ENCODE measurements around the gene PROCA1. TPM values are rescaled to one million over a fixed set of nuclear protein-coding genes. Genes with fewer than 3 reads are reported as not detected.
"Not testable (repeated sequence)": the region's sequence is repeated elsewhere in the genome, so short reads cannot be mapped to it uniquely, and the experiment has no call there.

The PROCA1 gene
- total RNA-seq, 1 experiment from 2014 or later = 2.0 TPM

- DNase-seq (ENCODE audit: low spot score) = no peak
Observed at GRCh38 chr17:28669918-28670317, 41.8 kb downstream of the PROCA1 start.

GRCh38 chr17:28667870-28668269 lies 43.8 kb downstream of the PROCA1 start:
- DNase-seq (ENCODE audit: low spot score) = no peak

- no peak for DNase-seq (ENCODE audit: low spot score)
Observed at GRCh38 chr17:28665994-28666393, 45.7 kb downstream of the PROCA1 start.

- no peak for DNase-seq (ENCODE audit: low spot score)
Observed at GRCh38 chr17:28663723-28664122, 48.0 kb downstream of the PROCA1 start.

GRCh38 chr17:28662527-28662829 lies 49.2 kb downstream of the PROCA1 start:
- no peak for DNase-seq (ENCODE audit: low spot score)

- peak; percentile 89 for DNase-seq (ENCODE audit: low spot score)
Observed at GRCh38 chr17:28661635-28662526, 49.8 kb downstream of the PROCA1 start, which contains the start of the genes SDF2 and SUPT6H. Gene SDF2 (minus strand): TSS chr17:28661906. CDS start chr17:28661876, 30 bp downstream. Gene SUPT6H (plus strand): TSS chr17:28662205. CDS start chr17:28673402, 11,197 bp downstream.

GRCh38 chr17:28659497-28659881 lies 52.2 kb downstream of the PROCA1 start:
- DNase-seq (ENCODE audit: low spot score) = not testable (repeated sequence)

GRCh38 chr17:28658766-28659496 lies 52.8 kb downstream of the PROCA1 start:
- not testable (repeated sequence) for DNase-seq (ENCODE audit: low spot score)

GRCh38 chr17:28658342-28658741 lies 53.3 kb downstream of the PROCA1 start:
- DNase-seq (ENCODE audit: low spot score) = not testable (repeated sequence)

- DNase-seq (ENCODE audit: low spot score) = peak; percentile 28
Observed at GRCh38 chr17:28657756-28658155, 53.9 kb downstream of the PROCA1 start.

- no peak for DNase-seq (ENCODE audit: low spot score)
Observed at GRCh38 chr17:28655160-28655559, 56.5 kb downstream of the PROCA1 start.

Other genes starting within 250 kb of the PROCA1 start
- not detected in 2 replicates for gene SLC13A2, start 238.2 kb downstream of the PROCA1 start, total RNA-seq (2014; rRNA removed; shearing (Covaris generic))
- 0.22 TPM in 1 of 2 replicates, not detected in the other for gene FOXN1, start 205.5 kb downstream of the PROCA1 start, total RNA-seq (2014; rRNA removed; shearing (Covaris generic))
- gene UNC119, start 159.3 kb downstream of the PROCA1 start, total RNA-seq (2014; rRNA removed; shearing (Covaris generic)) = 65.5 and 73.5 TPM in 2 replicates
- 48.9 and 83.5 TPM in 2 replicates for gene PIGS, start 140.4 kb downstream of the PROCA1 start, total RNA-seq (2014; rRNA removed; shearing (Covaris generic))
- gene ALDOC, start 135.0 kb downstream of the PROCA1 start, total RNA-seq (2014; rRNA removed; shearing (Covaris generic)) = 1.3 and 2.1 TPM in 2 replicates
- 162 and 170 TPM in 2 replicates for gene SPAG5, start 112.9 kb downstream of the PROCA1 start, total RNA-seq (2014; rRNA removed; shearing (Covaris generic))
- gene RSKR, start 97.7 kb downstream of the PROCA1 start, total RNA-seq (2014; rRNA removed; shearing (Covaris generic)) = 6.5 and 8.4 TPM in 2 replicates
- gene BLTP2, start 66.7 kb downstream of the PROCA1 start, total RNA-seq (2014; rRNA removed; shearing (Covaris generic)) = 119 and 131 TPM in 2 replicates
- gene SDF2, start 50.0 kb downstream of the PROCA1 start, total RNA-seq (2014; rRNA removed; shearing (Covaris generic)) = 102 and 112 TPM in 2 replicates
- 52.7 and 55.8 TPM in 2 replicates for gene SUPT6H, start 49.7 kb downstream of the PROCA1 start, total RNA-seq (2014; rRNA removed; shearing (Covaris generic))
- gene RAB34, start 6.0 kb upstream of the PROCA1 start, total RNA-seq (2014; rRNA removed; shearing (Covaris generic)) = 246 and 286 TPM in 2 replicates
- gene RPL23A, start 8.1 kb upstream of the PROCA1 start, total RNA-seq (2014; rRNA removed; shearing (Covaris generic)) = 697 and 1,197 TPM in 2 replicates
- gene TLCD1, start 14.3 kb upstream of the PROCA1 start, total RNA-seq (2014; rRNA removed; shearing (Covaris generic)) = 3.3 and 3.9 TPM in 2 replicates
- 1.5 and 2.5 TPM in 2 replicates for gene NEK8, start 16.9 kb upstream of the PROCA1 start, total RNA-seq (2014; rRNA removed; shearing (Covaris generic))
- 75.5 and 90.6 TPM in 2 replicates for gene TRAF4, start 32.1 kb upstream of the PROCA1 start, total RNA-seq (2014; rRNA removed; shearing (Covaris generic))
- 9.2 and 10.2 TPM in 2 replicates for gene FAM222B, start 130.9 kb upstream of the PROCA1 start, total RNA-seq (2014; rRNA removed; shearing (Covaris generic))
- gene ERAL1, start 143.1 kb upstream of the PROCA1 start, total RNA-seq (2014; rRNA removed; shearing (Covaris generic)) = 45.1 and 66.6 TPM in 2 replicates
- gene FLOT2, start 185.8 kb upstream of the PROCA1 start, total RNA-seq (2014; rRNA removed; shearing (Covaris generic)) = 43.9 and 45.5 TPM in 2 replicates
- gene DHRS13, start 191.2 kb upstream of the PROCA1 start, total RNA-seq (2014; rRNA removed; shearing (Covaris generic)) = 12.7 and 13.9 TPM in 2 replicates
- gene PHF12, start 239.6 kb upstream of the PROCA1 start, total RNA-seq (2014; rRNA removed; shearing (Covaris generic)) = 16.0 and 22.3 TPM in 2 replicates